CD14-positive monocyte (primary cell): ENCODE results near the gene FAM98B. TPM values are rescaled to one million over a fixed set of nuclear protein-coding genes. Genes with fewer than 3 reads are reported as not detected.

Source experiments
- DNase-seq, 3 donors: peaks; one replicate each; pipeline ENCODE4 v3.0.0-alpha.2; 2011 to 2022
- H2AFZ ChIP-seq: 2 replicates; pipeline ENCODE4 v1.6.0; 2012; ENCODE audit warnings: mild to moderate bottlenecking, low read depth, low read length, inconsistent platforms; ENCODE audit not compliant: insufficient read depth, poor library complexity, severe bottlenecking
- H3K27ac ChIP-seq, 2 donors: 1 replicate in 1 of 2; 2 replicates in 1 of 2; pipeline ENCODE4 v1.5.1; 2012 to 2013; ENCODE audit warnings: low read length in 2 of 2, control low read depth in 1 of 2, inconsistent platforms in 1 of 2, low read depth in 1 of 2, mild to moderate bottlenecking in 1 of 2
- H3K27me3 ChIP-seq, 2 donors: one replicate each; pipeline versions ENCODE4 v1.6.0 to v1.6.1; 2011 to 2013; ENCODE audit warnings: low read length in 2 of 2; ENCODE audit not compliant: control insufficient read depth in 2 of 2, insufficient read depth in 2 of 2
- H3K36me3 ChIP-seq, 2 donors: replicated peaks in 1 of 2; 1 replicate in 1 of 2; 2 replicates in 1 of 2; pipeline versions ENCODE4 v1.5.1 to v1.6.1; 2012 to 2013; ENCODE audit warnings: low read length in 2 of 2, control low read depth in 1 of 2, inconsistent platforms in 1 of 2, mild to moderate bottlenecking in 1 of 2; ENCODE audit not compliant: insufficient read depth in 2 of 2, control insufficient read depth in 1 of 2
- H3K4me1 ChIP-seq, 2 donors: 1 replicate in 1 of 2; 2 replicates in 1 of 2; pipeline versions ENCODE4 v1.5.1 to v1.6.1; 2012 to 2013; ENCODE audit warnings: low read length in 2 of 2, control low read depth in 1 of 2, inconsistent platforms in 1 of 2, mild to moderate bottlenecking in 1 of 2, moderate library complexity in 1 of 2; ENCODE audit not compliant: insufficient read depth in 2 of 2, control insufficient read depth in 1 of 2
- H3K4me2 ChIP-seq: replicated peaks from 2 replicates; pipeline ENCODE3; 2012; ENCODE audit warnings: low read length, moderate library complexity, mild to moderate bottlenecking; ENCODE audit not compliant: poor library complexity, severe bottlenecking; ENCODE audit errors: extremely low read depth
- H3K4me3 ChIP-seq, 3 experiments: fragments of 200-600 bp in 1 of 3; sonication (generic) in 1 of 3; replicated peaks in 1 of 3; 1 replicate in 2 of 3; 2 replicates in 1 of 3; pipeline ENCODE4 v1.5.1; 2011 to 2013; ENCODE audit warnings: low read length in 3 of 3, mild to moderate bottlenecking in 3 of 3, control low read depth in 2 of 3, low read depth in 2 of 3, inconsistent platforms in 1 of 3, moderate library complexity in 1 of 3
- H3K79me2 ChIP-seq: 2 replicates; pipeline ENCODE4 v1.6.0; 2012; ENCODE audit warnings: mild to moderate bottlenecking, control low read depth, inconsistent platforms, low read length, moderate library complexity; ENCODE audit not compliant: insufficient read depth
- H3K9ac ChIP-seq: 2 replicates; pipeline ENCODE4 v1.6.0; 2017; ENCODE audit warnings: low read length, mild to moderate bottlenecking; ENCODE audit not compliant: insufficient read depth, poor library complexity, severe bottlenecking
- H3K9me3 ChIP-seq, 2 donors: replicated peaks in 1 of 2; 1 replicate in 1 of 2; 2 replicates in 1 of 2; pipeline versions ENCODE4 v1.5.1 to v1.6.1; 2012 to 2013; ENCODE audit warnings: low read length in 2 of 2, control low read depth in 1 of 2; ENCODE audit not compliant: control insufficient read depth in 1 of 2, insufficient read depth in 1 of 2
- H4K20me1 ChIP-seq: 2 replicates; pipeline ENCODE4 v1.6.0; 2012; ENCODE audit warnings: mild to moderate bottlenecking, low read length, control low read depth, moderate library complexity; ENCODE audit not compliant: insufficient read depth
- H3K27ac Mint-ChIP-seq, 7 donors: one replicate each; pipeline ENCODE4 v1.8.0; 2020; ENCODE audit warnings: mild to moderate bottlenecking in 7 of 7, mixed read lengths in 7 of 7, moderate library complexity in 6 of 7, inconsistent platforms in 2 of 7
- H3K27me3 Mint-ChIP-seq, 3 donors: one replicate each; pipeline ENCODE4 v1.8.0; 2021 to 2022; ENCODE audit warnings: low read depth in 3 of 3, mild to moderate bottlenecking in 3 of 3, mixed read lengths in 3 of 3, moderate library complexity in 3 of 3, inconsistent platforms in 1 of 3
- H3K36me3 Mint-ChIP-seq, 2 donors: one replicate each; pipeline ENCODE4 v1.8.0; 2020; ENCODE audit warnings: mixed read lengths in 2 of 2, inconsistent platforms in 1 of 2, mild to moderate bottlenecking in 1 of 2
- H3K4me1 Mint-ChIP-seq: one replicate; pipeline ENCODE4 v1.8.0; 2020; ENCODE audit warnings: mild to moderate bottlenecking, mixed read lengths
- H3K4me3 Mint-ChIP-seq, 2 donors: one replicate each; pipeline ENCODE4 v1.8.0; 2020; ENCODE audit warnings: mild to moderate bottlenecking in 2 of 2, mixed read lengths in 2 of 2, moderate library complexity in 1 of 2
- H3K9me3 Mint-ChIP-seq, 7 donors: one replicate each; pipeline ENCODE4 v1.8.0; 2020 to 2022; ENCODE audit warnings: mixed read lengths in 7 of 7, mild to moderate bottlenecking in 6 of 7, moderate library complexity in 6 of 7, inconsistent platforms in 2 of 7
- WGBS: methylation state at CpG from one replicate; pipeline ENCODE4 v1.1.5; 2013; ENCODE audit warnings: missing lambda C conversion rate; ENCODE audit not compliant: insufficient coverage; 5-methylcytosine and 5-hydroxymethylcytosine counted together
- intact Hi-C, 2 donors: fragments of 100-400 bp; cut with micrococcal nuclease; formaldehyde crosslinking; loops; one replicate each; pipeline versions ENCODE4 v1.15.0 to v1.15.1; 2023
- polyA plus RNA-seq, 3 donors: library from polyadenylated mRNA; depleted of rRNA in 1 of 3; unstranded in 2 of 3; stranded (reverse) in 1 of 3; fragments of 300-500 nt in 2 of 3; fragments of >200 nt in 1 of 3; fragmentation: Illumina TruSeq in 2 of 3; gene quantifications; 1 replicate in 2 of 3; 2 replicates in 1 of 3; pipeline ENCODE4 v1.2.3, GENCODE V29; 2012 to 2021
- TF ChIP-seq, protein P1 (sequence below): fragments of 200-600 bp; IDR thresholded peaks from one replicate; pipeline ENCODE4 v1.8.0; 2022; ENCODE audit warnings: antibody characterized with exemption, mild to moderate bottlenecking

The FAM98B gene
- polyA plus RNA-seq, 3 donors = 0.41 to 1.3 (median 0.69) TPM

GRCh38 chr15:38461066-38461833, 7.3 kb downstream of the FAM98B start:
- Mint-ChIP-seq H3K27ac (peak overlapping the region in 4 of 7 donors; percentile 22 to 73 (median 55)), H3K36me3 (peaks cover 3% of the 10 kb centered on the region in 2 donors), H3K4me1 (peaks cover 31% of the 10 kb centered on the region), H3K4me3 (peak overlapping the region in 1 of 2 donors; percentile 39), H3K9me3 (no peaks in the 10 kb centered on the region), H3K27me3 (peaks cover 0 to 2% (median 0%) of the 10 kb centered on the region in 3 donors)
- no peak overlapping the region for H3K9ac ChIP-seq
- H3K27me3 ChIP-seq = no peaks in the 10 kb centered on the region
- H3K4me3 ChIP-seq = peak overlapping the region in 1 of 3 experiments; percentile 47
- H3K36me3 ChIP-seq = peaks cover 0 to 2% of the 10 kb centered on the region in 2 donors
- H3K27ac ChIP-seq = peak overlapping the region in 1 of 2 donors; percentile 39
- H3K79me2 ChIP-seq = peaks cover 75% of the 10 kb centered on the region
- intact Hi-C loops = no loop called here
- H4K20me1 ChIP-seq = peaks cover 12% of the 10 kb centered on the region
- TF ChIP-seq, protein P1, sequence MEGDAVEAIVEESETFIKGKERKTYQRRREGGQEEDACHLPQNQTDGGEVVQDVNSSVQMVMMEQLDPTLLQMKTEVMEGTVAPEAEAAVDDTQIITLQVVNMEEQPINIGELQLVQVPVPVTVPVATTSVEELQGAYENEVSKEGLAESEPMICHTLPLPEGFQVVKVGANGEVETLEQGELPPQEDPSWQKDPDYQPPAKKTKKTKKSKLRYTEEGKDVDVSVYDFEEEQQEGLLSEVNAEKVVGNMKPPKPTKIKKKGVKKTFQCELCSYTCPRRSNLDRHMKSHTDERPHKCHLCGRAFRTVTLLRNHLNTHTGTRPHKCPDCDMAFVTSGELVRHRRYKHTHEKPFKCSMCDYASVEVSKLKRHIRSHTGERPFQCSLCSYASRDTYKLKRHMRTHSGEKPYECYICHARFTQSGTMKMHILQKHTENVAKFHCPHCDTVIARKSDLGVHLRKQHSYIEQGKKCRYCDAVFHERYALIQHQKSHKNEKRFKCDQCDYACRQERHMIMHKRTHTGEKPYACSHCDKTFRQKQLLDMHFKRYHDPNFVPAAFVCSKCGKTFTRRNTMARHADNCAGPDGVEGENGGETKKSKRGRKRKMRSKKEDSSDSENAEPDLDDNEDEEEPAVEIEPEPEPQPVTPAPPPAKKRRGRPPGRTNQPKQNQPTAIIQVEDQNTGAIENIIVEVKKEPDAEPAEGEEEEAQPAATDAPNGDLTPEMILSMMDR = no peak
- no CpG with 5 or more reads among the region's 2 CpGs for WGBS
- DNase-seq = peak; percentile 32 to 52 (median 49)
- peak overlapping the region; percentile 51 for H3K4me2 ChIP-seq
- H3K4me1 ChIP-seq = peaks cover 12 to 20% of the 10 kb centered on the region in 2 donors
- H2AFZ ChIP-seq = no peak overlapping the region
- no peaks in the 10 kb centered on the region for H3K9me3 ChIP-seq

DNA sequence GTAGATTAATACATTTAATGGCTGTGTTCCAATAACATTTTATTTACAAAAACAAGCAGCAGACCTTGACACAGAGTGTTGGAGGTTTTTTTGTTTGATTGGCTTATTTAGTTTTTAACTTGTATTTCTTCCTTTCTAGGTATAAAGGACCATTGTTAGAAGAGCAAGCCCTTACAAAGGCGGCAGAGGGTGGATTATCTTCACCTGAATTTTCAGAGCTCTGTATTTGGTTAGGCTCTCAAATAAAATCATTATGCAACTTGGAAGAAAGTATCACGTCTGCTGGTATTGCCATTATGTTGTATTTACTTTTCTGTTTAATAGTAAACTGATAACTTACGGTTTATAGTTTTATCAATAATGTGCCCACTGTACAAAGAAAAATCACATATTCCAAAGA, 10.0 kb downstream of the FAM98B start:
- H3K9me3 ChIP-seq = no peaks in the 10 kb centered on the region
- WGBS = no CpG with 5 or more reads among the region's 3 CpGs
- H3K79me2 ChIP-seq = peaks cover 51% of the 10 kb centered on the region
- peaks cover 5 to 10% of the 10 kb centered on the region in 2 donors for H3K36me3 ChIP-seq
- H3K9me3 Mint-ChIP-seq = no peaks in the 10 kb centered on the region
- no peak overlapping the region for H2AFZ ChIP-seq
- no peak overlapping the region for H3K9ac ChIP-seq
- H3K27me3 ChIP-seq = no peaks in the 10 kb centered on the region
- DNase-seq = no peak
- no peak overlapping the region for H3K4me3 Mint-ChIP-seq
- no peak overlapping the region for H3K27ac Mint-ChIP-seq
- no peak overlapping the region for H3K27ac ChIP-seq
- H3K4me3 ChIP-seq = no peak overlapping the region
- peaks cover 12% of the 10 kb centered on the region for H4K20me1 ChIP-seq
- H3K4me1 Mint-ChIP-seq = peaks cover 24% of the 10 kb centered on the region
- peaks cover 3 to 8% of the 10 kb centered on the region in 2 donors for H3K36me3 Mint-ChIP-seq
- intact Hi-C loops = no loop called here
- no peak overlapping the region for H3K4me2 ChIP-seq
- H3K4me1 ChIP-seq = peaks cover 12 to 20% of the 10 kb centered on the region in 2 donors
- TF ChIP-seq, protein P1 = no peak
- H3K27me3 Mint-ChIP-seq = peaks cover 0 to 2% (median 0%) of the 10 kb centered on the region in 3 donors
